ENCODE measurements around the gene EIF3B. TPM values are rescaled to one million over a fixed set of nuclear protein-coding genes. Genes with fewer than 3 reads are reported as not detected.
"Not testable (repeated sequence)": the region's sequence is repeated elsewhere in the genome, so short reads cannot be mapped to it uniquely, and the experiment has no call there.

EIF3B gene
- total RNA-seq, 4 donors from 2014 or later, result 75.3 to 156 (median 97.4) TPM

GRCh38 chr7:2331707-2332106 is 22.9 kb upstream of the EIF3B start:
- Histone ChIP-seq H3K27me3 (no peaks in the 10 kb centered on the region), H3K36me3 (no peaks in the 10 kb centered on the region), H3K9me3 (no peaks in the 10 kb centered on the region), H3K27ac (no peak overlapping the region), H3K4me1 (no peaks in the 10 kb centered on the region), H3K4me3 (no peak overlapping the region)
- TF ChIP-seq CTCF (IDR thresholded peaks at IDR 0.05), result no peak
- no peak for TF ChIP-seq POLR2A (IDR thresholded peaks at IDR 0.05)
- no peak for DNase-seq

DNA sequence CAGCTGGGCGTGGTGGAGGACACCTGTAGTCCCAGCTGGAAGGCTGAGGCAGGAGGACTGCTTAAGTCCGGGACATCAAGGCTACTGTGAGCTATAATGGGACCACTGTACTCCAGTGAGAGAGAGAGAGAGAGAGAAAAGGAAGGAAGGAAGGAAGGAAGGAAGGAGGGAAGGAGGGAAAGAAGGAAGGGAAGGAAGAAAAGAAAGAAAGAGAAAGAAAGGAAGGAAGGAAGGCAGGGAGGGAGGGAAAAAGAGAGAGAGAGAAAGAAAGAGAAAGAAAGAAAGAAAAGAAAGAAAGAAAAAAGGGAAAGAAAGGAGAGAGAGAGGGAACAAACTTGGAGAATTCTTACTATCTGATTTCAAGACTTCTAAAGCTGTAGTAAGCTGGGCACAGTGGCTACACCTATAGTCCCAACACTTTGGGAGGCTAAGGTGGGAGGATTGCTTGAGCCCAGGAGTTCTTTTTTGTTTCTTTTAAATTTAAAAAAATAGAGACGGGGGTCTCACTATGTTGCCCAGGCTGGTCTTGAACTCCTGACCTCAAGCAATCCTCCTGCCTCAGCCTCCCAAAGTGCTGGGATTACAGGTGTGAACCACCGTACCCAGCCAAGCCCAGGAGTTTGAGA is 21.9 kb upstream of the EIF3B start:
- H3K4me3 ChIP-seq, H3K27ac ChIP-seq, H3K9me3 ChIP-seq, DNase-seq, H3K36me3 ChIP-seq, H3K27me3 ChIP-seq, H3K4me1 ChIP-seq: not testable (repeated sequence)

DNA sequence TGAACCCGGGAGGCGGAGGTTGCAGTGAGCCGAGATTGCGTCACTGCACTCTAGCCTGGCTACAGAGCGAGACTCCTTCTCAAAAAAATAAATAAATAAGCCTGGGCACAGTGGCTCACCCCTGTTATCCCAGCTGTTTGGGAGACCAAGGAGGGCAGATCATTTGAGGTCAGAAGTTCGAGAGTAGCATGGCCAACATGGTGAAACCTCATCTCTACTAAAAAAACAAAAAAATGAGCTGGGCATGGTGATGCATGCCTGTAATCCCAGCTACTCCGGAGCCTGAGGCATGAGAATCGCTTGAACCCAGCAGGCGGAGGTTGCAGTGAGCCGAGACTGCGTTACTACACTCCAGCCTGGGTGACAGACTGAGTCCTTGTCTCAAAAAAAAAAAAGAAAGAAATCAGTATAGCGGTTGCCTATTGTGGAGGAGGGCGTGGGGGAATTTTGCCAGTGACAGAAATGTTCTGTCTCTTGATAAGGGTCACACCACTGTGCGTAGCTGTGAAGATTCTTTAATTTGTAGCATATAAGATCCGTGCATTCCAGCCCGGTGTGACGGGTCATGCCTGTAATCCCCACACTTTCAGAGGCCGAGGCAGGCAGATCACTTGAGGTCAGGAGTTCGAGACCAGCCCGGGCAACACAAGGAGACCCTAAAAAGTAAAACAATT is 17.9 kb upstream of the EIF3B start:
- Histone ChIP-seq H3K4me3 (no peak overlapping the region), H3K4me1 (no peaks in the 10 kb centered on the region), H3K27ac (no peak overlapping the region), H3K36me3 (no peaks in the 10 kb centered on the region), H3K9me3 (no peaks in the 10 kb centered on the region), H3K27me3 (no peaks in the 10 kb centered on the region)
- TF ChIP-seq POLR2A (IDR thresholded peaks at IDR 0.05), result no peak
- TF ChIP-seq CTCF (IDR thresholded peaks at IDR 0.05), result no peak
- no peak for DNase-seq

GRCh38 chr7:2347351-2348063 is 7.1 kb upstream of the EIF3B start:
- H3K27ac ChIP-seq, H3K4me3 ChIP-seq: not testable (repeated sequence)

GRCh38 chr7:2350055-2350454 is 4.6 kb upstream of the EIF3B start:
- TF ChIP-seq POLR2A (IDR thresholded peaks at IDR 0.05), result no peak
- TF ChIP-seq CTCF (IDR thresholded peaks at IDR 0.05), result no peak
- Histone ChIP-seq H3K4me3 (no peak overlapping the region), H3K4me1 (peaks cover 0 to 8% (median 0%) of the 10 kb centered on the region in 4 donors), H3K36me3 (no peaks in the 10 kb centered on the region), H3K27me3 (no peaks in the 10 kb centered on the region), H3K27ac (no peak overlapping the region), H3K9me3 (no peaks in the 10 kb centered on the region)
- no peak for DNase-seq

More at GRCh38 chr7:2347351-2348063, 7.1 kb upstream of the EIF3B start:
- H3K36me3 ChIP-seq, DNase-seq, H3K27me3 ChIP-seq, H3K9me3 ChIP-seq, H3K4me1 ChIP-seq: not testable (repeated sequence)

DNA sequence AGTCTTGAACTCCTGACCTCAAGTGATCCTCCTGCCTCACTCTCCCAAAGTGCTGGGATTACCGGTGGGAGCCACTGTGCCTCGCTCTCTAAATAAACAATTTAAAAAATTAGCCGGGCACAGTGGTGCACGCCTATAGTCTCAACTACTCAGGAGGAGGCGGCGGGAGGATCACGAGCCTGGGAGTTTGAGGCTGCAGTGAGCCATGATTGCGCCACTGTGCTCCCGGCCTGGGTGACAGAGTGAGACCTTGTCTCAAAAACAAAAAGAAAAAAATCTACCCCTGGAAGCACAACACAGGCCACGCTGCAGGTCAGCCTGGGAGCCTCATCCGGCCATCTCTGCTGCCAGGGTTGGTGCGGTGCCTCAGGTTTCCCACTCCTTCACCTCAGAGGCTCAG is 3.8 kb upstream of the EIF3B start:
- DNase-seq, result no peak
- Histone ChIP-seq H3K4me3 (no peak overlapping the region), H3K27me3 (no peaks in the 10 kb centered on the region), H3K27ac (no peak overlapping the region), H3K9me3 (no peaks in the 10 kb centered on the region), H3K36me3 (no peaks in the 10 kb centered on the region), H3K4me1 (peaks cover 0 to 11% (median 4%) of the 10 kb centered on the region in 4 donors)
- TF ChIP-seq POLR2A (IDR thresholded peaks at IDR 0.05) (no peak), CTCF (IDR thresholded peaks at IDR 0.05) (no peak)

Measured in Peyer's patch (tissue), 4 donors.